Thyroid gland (tissue), 4 donors: ENCODE measurements around the gene SLC8A3.
"Not testable (repeated sequence)": the region's sequence is repeated elsewhere in the genome, so short reads cannot be mapped to it uniquely, and the experiment has no call there.

Experiments used
- CTCF ChIP-seq, 6 experiments: fragments of 200-600 bp in 3 of 6; fragments of 450-650 bp in 3 of 6; sonication (generic) in 3 of 6; IDR thresholded peaks; one replicate each; pipeline ENCODE4 v1.5.1; 2016 to 2019; ENCODE audit warnings: antibody characterized with exemption in 6 of 6, mild to moderate bottlenecking in 2 of 6, inconsistent platforms in 1 of 6, moderate library complexity in 1 of 6
- POLR2A ChIP-seq, 2 donors: fragments of 450-650 bp; IDR thresholded peaks; one replicate each; pipeline ENCODE4 v1.6.1; 2017; ENCODE audit warnings: antibody characterized with exemption in 2 of 2, mild to moderate bottlenecking in 2 of 2, moderate library complexity in 1 of 2

DNA sequence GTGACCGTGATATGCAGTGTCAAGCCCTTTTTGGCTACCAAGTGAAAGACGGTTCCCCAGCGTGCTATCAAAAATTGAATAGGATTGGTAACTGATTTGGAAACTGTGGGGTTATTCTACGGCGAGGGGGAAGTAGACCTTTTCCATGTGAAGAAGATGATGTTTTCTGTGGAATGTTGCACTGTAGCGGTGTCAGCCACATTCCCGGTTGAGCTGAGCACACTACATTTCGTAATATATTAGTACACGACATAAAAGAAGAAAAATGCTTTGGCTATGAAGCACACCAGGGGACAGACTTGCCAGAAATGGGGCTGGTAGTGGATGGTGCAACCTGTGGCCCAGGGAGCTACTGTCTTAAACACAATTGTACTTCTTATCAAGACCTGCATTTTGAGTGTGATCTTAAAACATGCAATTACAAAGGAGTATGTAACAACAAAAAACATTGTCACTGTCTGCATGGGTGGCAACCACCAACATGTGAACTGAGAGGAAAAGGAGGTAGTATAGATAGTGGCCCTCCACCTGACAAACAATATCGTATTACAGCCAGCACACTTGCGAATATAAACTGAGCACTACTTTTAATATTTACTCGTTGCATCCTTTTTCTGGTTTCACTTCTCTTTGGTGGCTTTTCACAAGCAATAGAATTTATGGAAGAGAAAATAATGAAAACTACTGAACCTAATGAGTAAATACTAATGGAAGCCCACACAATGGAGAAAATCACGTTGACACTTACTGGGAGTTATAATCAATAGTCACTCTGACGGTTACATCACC is 43.2 kb upstream of the SLC8A3 start:
- not testable (repeated sequence) for TF ChIP-seq POLR2A, CTCF (IDR thresholded peaks at IDR 0.05)
